ENCODE results near the gene KRT17. TPM values are rescaled to one million over a fixed set of nuclear protein-coding genes. Genes with fewer than 3 reads are reported as not detected.
A peak's percentile ranks its signal among the peaks of the same experiment; 100 is the strongest.

KRT17 gene
- total RNA-seq, 2 donors from 2014 or later = not detected

GRCh38 chr17:41660221-41660711, 35.9 kb upstream of the KRT17 start:
- no peak overlapping the region for H3K4me3 Mint-ChIP-seq
- Histone ChIP-seq H3K27me3 (ENCODE audit: control insufficient read depth, insufficient read depth, low read length, poor library complexity, severe bottlenecking) (peaks cover 17% of the 10 kb centered on the region), H3K4me1 (ENCODE audit: control insufficient read depth, insufficient read depth, low read length) (no peaks in the 10 kb centered on the region), H3K9ac (ENCODE audit: extremely low read depth, low read length, poor library complexity, severe bottlenecking) (no peak overlapping the region), H3K4me3 (ENCODE audit: low read length) (no peak overlapping the region), H3K27ac (ENCODE audit: low read depth, low read length) (no peak overlapping the region), H3K9me3 (ENCODE audit: control insufficient read depth, low read length) (no peaks in the 10 kb centered on the region), H3K36me3 (ENCODE audit: control insufficient read depth, insufficient read depth, low read length) (no peaks in the 10 kb centered on the region)
- 88 to 93% methylated on average over 3 to 8 of the region's 8 CpGs for WGBS, 2 experiments (ENCODE audit: insufficient coverage in 1 of 2, insufficient read length in 1 of 2)
- H3K27ac Mint-ChIP-seq = no peak overlapping the region
- no peaks in the 10 kb centered on the region for H3K36me3 Mint-ChIP-seq (ENCODE audit: low read depth)
- peak; percentile 66 for DNase-seq
- TF ChIP-seq, protein P1, sequence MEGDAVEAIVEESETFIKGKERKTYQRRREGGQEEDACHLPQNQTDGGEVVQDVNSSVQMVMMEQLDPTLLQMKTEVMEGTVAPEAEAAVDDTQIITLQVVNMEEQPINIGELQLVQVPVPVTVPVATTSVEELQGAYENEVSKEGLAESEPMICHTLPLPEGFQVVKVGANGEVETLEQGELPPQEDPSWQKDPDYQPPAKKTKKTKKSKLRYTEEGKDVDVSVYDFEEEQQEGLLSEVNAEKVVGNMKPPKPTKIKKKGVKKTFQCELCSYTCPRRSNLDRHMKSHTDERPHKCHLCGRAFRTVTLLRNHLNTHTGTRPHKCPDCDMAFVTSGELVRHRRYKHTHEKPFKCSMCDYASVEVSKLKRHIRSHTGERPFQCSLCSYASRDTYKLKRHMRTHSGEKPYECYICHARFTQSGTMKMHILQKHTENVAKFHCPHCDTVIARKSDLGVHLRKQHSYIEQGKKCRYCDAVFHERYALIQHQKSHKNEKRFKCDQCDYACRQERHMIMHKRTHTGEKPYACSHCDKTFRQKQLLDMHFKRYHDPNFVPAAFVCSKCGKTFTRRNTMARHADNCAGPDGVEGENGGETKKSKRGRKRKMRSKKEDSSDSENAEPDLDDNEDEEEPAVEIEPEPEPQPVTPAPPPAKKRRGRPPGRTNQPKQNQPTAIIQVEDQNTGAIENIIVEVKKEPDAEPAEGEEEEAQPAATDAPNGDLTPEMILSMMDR (conservative IDR thresholded peaks at IDR 0.05) = no peak
- no peaks in the 10 kb centered on the region for H3K4me1 Mint-ChIP-seq
- no peaks in the 10 kb centered on the region for H3K9me3 Mint-ChIP-seq
- H3K27me3 Mint-ChIP-seq (ENCODE audit: insufficient read depth) = peaks cover 25% of the 10 kb centered on the region

DNA sequence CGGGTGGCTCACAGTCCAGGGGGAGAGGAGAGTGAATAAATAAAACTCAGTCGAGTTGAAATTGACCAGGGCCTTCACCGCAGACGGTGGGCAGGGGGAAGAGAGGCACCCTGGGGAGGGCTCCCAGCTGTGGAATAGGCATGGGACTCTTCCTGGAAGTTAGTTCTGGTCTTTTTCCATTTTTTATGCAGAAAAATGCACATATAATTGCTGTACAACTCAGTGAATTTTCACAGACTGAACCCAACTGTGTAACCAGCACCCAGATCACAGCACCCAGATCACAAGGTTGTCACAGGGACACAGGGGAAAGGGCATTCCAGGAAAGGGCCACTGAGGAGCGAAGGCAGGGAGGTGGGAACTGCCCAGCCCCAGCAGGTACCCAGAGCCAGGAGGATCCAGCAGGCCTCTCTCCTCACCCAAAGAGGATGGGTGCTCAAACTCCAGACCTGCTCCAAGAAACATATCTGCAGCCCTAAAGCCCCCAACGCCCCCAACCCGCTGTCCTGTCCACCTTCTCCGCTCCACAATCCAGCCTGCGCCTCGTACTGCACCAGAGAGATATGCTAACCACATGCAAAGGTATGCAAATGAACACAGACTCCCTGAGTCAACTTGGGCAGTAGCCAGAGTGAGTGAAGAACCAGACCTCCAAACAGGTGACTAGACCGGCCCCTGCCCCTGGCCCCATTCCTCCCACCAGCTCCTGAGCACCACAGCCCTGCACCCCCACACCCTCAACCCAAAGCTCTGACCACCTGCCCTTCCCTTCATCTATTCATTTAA, 35.2 kb upstream of the KRT17 start:
- Histone ChIP-seq H3K4me1 (ENCODE audit: control insufficient read depth, insufficient read depth, low read length) (no peaks in the 10 kb centered on the region), H3K36me3 (ENCODE audit: control insufficient read depth, insufficient read depth, low read length) (no peaks in the 10 kb centered on the region), H3K4me3 (ENCODE audit: low read length) (no peak overlapping the region), H3K27me3 (ENCODE audit: control insufficient read depth, insufficient read depth, low read length, poor library complexity, severe bottlenecking) (peaks cover 13% of the 10 kb centered on the region), H3K9ac (ENCODE audit: extremely low read depth, low read length, poor library complexity, severe bottlenecking) (no peak overlapping the region), H3K27ac (ENCODE audit: low read depth, low read length) (no peak overlapping the region), H3K9me3 (ENCODE audit: control insufficient read depth, low read length) (no peaks in the 10 kb centered on the region)
- no peaks in the 10 kb centered on the region for H3K9me3 Mint-ChIP-seq
- H3K27me3 Mint-ChIP-seq (ENCODE audit: insufficient read depth) = peaks cover 23% of the 10 kb centered on the region
- no peaks in the 10 kb centered on the region for H3K4me1 Mint-ChIP-seq
- DNase-seq = peak; percentile 62
- TF ChIP-seq, protein P1 (conservative IDR thresholded peaks at IDR 0.05) = no peak
- 86 to 90% methylated on average over 3 to 11 of the region's 11 CpGs for WGBS, 2 experiments (ENCODE audit: insufficient coverage in 1 of 2, insufficient read length in 1 of 2)
- H3K36me3 Mint-ChIP-seq (ENCODE audit: low read depth) = no peaks in the 10 kb centered on the region
- no peak overlapping the region for H3K27ac Mint-ChIP-seq
- H3K4me3 Mint-ChIP-seq = no peak overlapping the region

GRCh38 chr17:41658846-41659245, 34.5 kb upstream of the KRT17 start:
- Histone ChIP-seq H3K36me3 (ENCODE audit: control insufficient read depth, insufficient read depth, low read length) (no peaks in the 10 kb centered on the region), H3K4me3 (ENCODE audit: low read length) (no peak overlapping the region), H3K9ac (ENCODE audit: extremely low read depth, low read length, poor library complexity, severe bottlenecking) (no peak overlapping the region), H3K27me3 (ENCODE audit: control insufficient read depth, insufficient read depth, low read length, poor library complexity, severe bottlenecking) (peaks cover 7% of the 10 kb centered on the region), H3K4me1 (ENCODE audit: control insufficient read depth, insufficient read depth, low read length) (no peaks in the 10 kb centered on the region), H3K9me3 (ENCODE audit: control insufficient read depth, low read length) (no peaks in the 10 kb centered on the region), H3K27ac (ENCODE audit: low read depth, low read length) (no peak overlapping the region)
- Mint-ChIP-seq H3K4me1 (no peaks in the 10 kb centered on the region), H3K4me3 (no peak overlapping the region), H3K27me3 (ENCODE audit: insufficient read depth) (peaks cover 15% of the 10 kb centered on the region), H3K9me3 (no peaks in the 10 kb centered on the region), H3K27ac (no peak overlapping the region), H3K36me3 (ENCODE audit: low read depth) (no peaks in the 10 kb centered on the region)
- TF ChIP-seq, protein P1 (conservative IDR thresholded peaks at IDR 0.05) = no peak
- WGBS, 2 experiments (ENCODE audit: insufficient coverage in 1 of 2, insufficient read length in 1 of 2) = 79 to 97% methylated on average over 3 to 5 of the region's 5 CpGs
- peak; percentile 50 for DNase-seq
